ENCODE measurements around the gene HABP2. TPM values are rescaled to one million over a fixed set of nuclear protein-coding genes. Genes with fewer than 3 reads are reported as not detected.

The HABP2 gene
- total RNA-seq, 1 donor from 2014 or later = not detected

GRCh38 chr10:113515601-113516000 lies 37.3 kb upstream of the HABP2 start:
- H4K20me1 ChIP-seq (ENCODE audit: insufficient read depth, low read length) = no peaks in the 10 kb centered on the region
- no peak overlapping the region for H2AFZ ChIP-seq (ENCODE audit: low read depth, low read length)
- Mint-ChIP-seq H3K27me3 (ENCODE audit: low read depth, unreplicated experiment) (peaks cover 16% of the 10 kb centered on the region), H3K36me3 (ENCODE audit: low read depth, unreplicated experiment) (no peaks in the 10 kb centered on the region), H3K9me3 (ENCODE audit: unreplicated experiment) (peaks cover 6% of the 10 kb centered on the region), H3K27ac (ENCODE audit: unreplicated experiment) (no peak overlapping the region), H3K4me3 (ENCODE audit: unreplicated experiment) (no peak overlapping the region), H3K4me1 (ENCODE audit: low read depth, unreplicated experiment) (peaks cover 1% of the 10 kb centered on the region)
- H3K9ac ChIP-seq (ENCODE audit: low read length) = no peak overlapping the region
- no peaks in the 10 kb centered on the region for H3K36me3 ChIP-seq (ENCODE audit: insufficient read depth, low read length)
- FAIRE-seq (no peak), DNase-seq (ENCODE audit: low read depth) (no peak)
- H3K27ac ChIP-seq (ENCODE audit: low read depth, low read length) = no peak overlapping the region
- H3K4me2 ChIP-seq (ENCODE audit: low read length) = no peak overlapping the region
- H3K9me3 ChIP-seq (ENCODE audit: insufficient read depth, low read depth, low read length) = no peaks in the 10 kb centered on the region
- H3K27me3 ChIP-seq (ENCODE audit: insufficient read depth, low read length) = peaks cover 4% of the 10 kb centered on the region
- no peaks in the 10 kb centered on the region for H3K4me1 ChIP-seq (ENCODE audit: insufficient read depth, low read length)
- TF ChIP-seq EZH2 (IDR thresholded peaks at IDR 0.05; ENCODE audit: insufficient read depth, low read length) = no peak
- no peak for TF ChIP-seq CTCF (IDR thresholded peaks at IDR 0.05; ENCODE audit: insufficient read depth, low read depth, low read length)
- H3K4me3 ChIP-seq (ENCODE audit: insufficient read depth, low read depth, low read length) = no peak overlapping the region
- H3K79me2 ChIP-seq (ENCODE audit: insufficient read depth, low read length) = no peaks in the 10 kb centered on the region

- H3K9me3 Mint-ChIP-seq (ENCODE audit: unreplicated experiment) = peaks cover 6% of the 10 kb centered on the region
- Histone ChIP-seq H3K9ac (ENCODE audit: low read length) (no peak overlapping the region), H3K27me3 (ENCODE audit: insufficient read depth, low read length) (peaks cover 4% of the 10 kb centered on the region), H3K27ac (ENCODE audit: low read depth, low read length) (no peak overlapping the region), H3K36me3 (ENCODE audit: insufficient read depth, low read length) (no peaks in the 10 kb centered on the region), H3K4me3 (ENCODE audit: insufficient read depth, low read depth, low read length) (no peak overlapping the region), H3K9me3 (ENCODE audit: insufficient read depth, low read depth, low read length) (no peaks in the 10 kb centered on the region), H3K4me2 (ENCODE audit: low read length) (no peak overlapping the region), H4K20me1 (ENCODE audit: insufficient read depth, low read length) (no peaks in the 10 kb centered on the region), H2AFZ (ENCODE audit: low read depth, low read length) (no peak overlapping the region), H3K79me2 (ENCODE audit: insufficient read depth, low read length) (no peaks in the 10 kb centered on the region), H3K4me1 (ENCODE audit: insufficient read depth, low read length) (no peaks in the 10 kb centered on the region)
- H3K36me3 Mint-ChIP-seq (ENCODE audit: low read depth, unreplicated experiment) = no peaks in the 10 kb centered on the region
- no peak for TF ChIP-seq CTCF (IDR thresholded peaks at IDR 0.05; ENCODE audit: insufficient read depth, low read depth, low read length)
- no peak for TF ChIP-seq EZH2 (IDR thresholded peaks at IDR 0.05; ENCODE audit: insufficient read depth, low read length)
- no peak overlapping the region for H3K27ac Mint-ChIP-seq (ENCODE audit: unreplicated experiment)
- peaks cover 6% of the 10 kb centered on the region for H3K4me1 Mint-ChIP-seq (ENCODE audit: low read depth, unreplicated experiment)
- DNase-seq (ENCODE audit: low read depth) = no peak
- no peak overlapping the region for H3K4me3 Mint-ChIP-seq (ENCODE audit: unreplicated experiment)
- peaks cover 19% of the 10 kb centered on the region for H3K27me3 Mint-ChIP-seq (ENCODE audit: low read depth, unreplicated experiment)
- no peak for FAIRE-seq
Measured at GRCh38 chr10:113516061-113516460, 36.8 kb upstream of the HABP2 start.

GRCh38 chr10:113517165-113517900 lies 35.5 kb upstream of the HABP2 start:
- Histone ChIP-seq H3K27ac (ENCODE audit: low read depth, low read length) (no peak overlapping the region), H3K79me2 (ENCODE audit: insufficient read depth, low read length) (no peaks in the 10 kb centered on the region), H3K27me3 (ENCODE audit: insufficient read depth, low read length) (peaks cover 4% of the 10 kb centered on the region), H3K36me3 (ENCODE audit: insufficient read depth, low read length) (no peaks in the 10 kb centered on the region), H2AFZ (ENCODE audit: low read depth, low read length) (no peak overlapping the region), H3K4me1 (ENCODE audit: insufficient read depth, low read length) (no peaks in the 10 kb centered on the region), H3K4me3 (ENCODE audit: insufficient read depth, low read depth, low read length) (no peak overlapping the region), H3K4me2 (ENCODE audit: low read length) (no peak overlapping the region), H4K20me1 (ENCODE audit: insufficient read depth, low read length) (no peaks in the 10 kb centered on the region), H3K9ac (ENCODE audit: low read length) (no peak overlapping the region), H3K9me3 (ENCODE audit: insufficient read depth, low read depth, low read length) (no peaks in the 10 kb centered on the region)
- no peak for DNase-seq (ENCODE audit: low read depth)
- Mint-ChIP-seq H3K4me3 (ENCODE audit: unreplicated experiment) (no peak overlapping the region), H3K27ac (ENCODE audit: unreplicated experiment) (no peak overlapping the region), H3K27me3 (ENCODE audit: low read depth, unreplicated experiment) (peaks cover 20% of the 10 kb centered on the region), H3K9me3 (ENCODE audit: unreplicated experiment) (peaks cover 1% of the 10 kb centered on the region), H3K4me1 (ENCODE audit: low read depth, unreplicated experiment) (peaks cover 7% of the 10 kb centered on the region), H3K36me3 (ENCODE audit: low read depth, unreplicated experiment) (no peaks in the 10 kb centered on the region)
- TF ChIP-seq EZH2 (IDR thresholded peaks at IDR 0.05; ENCODE audit: insufficient read depth, low read length) = no peak
- TF ChIP-seq CTCF (IDR thresholded peaks at IDR 0.05; ENCODE audit: insufficient read depth, low read depth, low read length) = no peak
- no peak for FAIRE-seq

All from astrocyte (in vitro differentiated cells and primary cell).